Uterus (tissue), 2 donors: Measurements from ENCODE around the gene CAB39.

Experiments
- CTCF ChIP-seq, 4 experiments: fragments of 200-600 bp in 2 of 4; fragments of 450-650 bp in 2 of 4; sonication (generic) in 2 of 4; IDR thresholded peaks; one replicate each; pipeline ENCODE4 v1.5.1; 2016 to 2019; ENCODE audit warnings: antibody characterized with exemption in 4 of 4, mild to moderate bottlenecking in 2 of 4, moderate library complexity in 1 of 4
- POLR2A ChIP-seq, 2 donors: fragments of 450-650 bp; IDR thresholded peaks; one replicate each; pipeline ENCODE4 v1.6.1; 2016; ENCODE audit warnings: antibody characterized with exemption in 2 of 2, mild to moderate bottlenecking in 1 of 2, moderate library complexity in 1 of 2

- TF ChIP-seq POLR2A (IDR thresholded peaks at IDR 0.05) (no peak), CTCF (IDR thresholded peaks at IDR 0.05) (no peak)
Measured at GRCh38 chr2:230790981-230791380, 78.3 kb downstream of the CAB39 start.
